Measurements from ENCODE around the gene FAM120A. TPM values are rescaled to one million over a fixed set of nuclear protein-coding genes. Genes with fewer than 3 reads are reported as not detected.

Gene FAM120A
- total and polyA plus RNA-seq, 2 of the 13 experiments (the other 11 are each of a cell fraction or from before 2014, with no cell fraction given) = 41.3 to 44.4 TPM

GRCh38 chr9:93566408-93567270 lies 115.2 kb downstream of the FAM120A start (continued):
- TF ChIP-seq ZZZ3 (CRISPR knock-in tag; IDR thresholded peaks at IDR 0.05; ENCODE audit: borderline replicate concordance) = no peak; the same call in 1 of the 2 replicates
- peak; percentile 93 for TF ChIP-seq SPEN (CRISPR knock-in tag; IDR thresholded peaks at IDR 0.05; ENCODE audit: low read depth)
- TF ChIP-seq ZNF572 (CRISPR knock-in tag; IDR thresholded peaks at IDR 0.05) = peak; percentile 57; the same call in 1 of the 2 replicates
- no peak for TF ChIP-seq GTF3A (CRISPR knock-in tag; conservative IDR thresholded peaks at IDR 0.05)
- TF ChIP-seq ZNF329 (CRISPR knock-in tag; IDR thresholded peaks at IDR 0.05; ENCODE audit: low read depth) = peak; percentile 43; the same call in 1 of the 2 replicates
- no peak for TF ChIP-seq TCF7L2 (IDR thresholded peaks at IDR 0.05; ENCODE audit: low read depth, low read length)
- TF ChIP-seq RFXANK (CRISPR knock-in tag; IDR thresholded peaks at IDR 0.05) = no peak
- peak; percentile 59 for TF ChIP-seq PRDM15 (CRISPR knock-in tag; IDR thresholded peaks at IDR 0.05)
- TF ChIP-seq ATF7 (IDR thresholded peaks at IDR 0.05) = no peak
- TF ChIP-seq ATF7 (CRISPR knock-in tag; IDR thresholded peaks at IDR 0.05) = 0 out of 2 replicates have a peak, but pooled peaks have one; percentile 14
- no peak for TF ChIP-seq FOSL1 (CRISPR knock-in tag; IDR thresholded peaks at IDR 0.05; ENCODE audit: borderline replicate concordance)
- no peak for TF ChIP-seq ZNF782 (CRISPR knock-in tag; IDR thresholded peaks at IDR 0.05; ENCODE audit: borderline replicate concordance)
- no peak for TF ChIP-seq ZNF496 (CRISPR knock-in tag; IDR thresholded peaks at IDR 0.05; ENCODE audit: insufficient replicate concordance)
- no peak for TF ChIP-seq NFE2 (CRISPR knock-in tag; IDR thresholded peaks at IDR 0.05)
- TF ChIP-seq MAFG (CRISPR knock-in tag; IDR thresholded peaks at IDR 0.05) = no peak
- TF ChIP-seq CAMTA2 (CRISPR knock-in tag; IDR thresholded peaks at IDR 0.05; ENCODE audit: borderline replicate concordance) = peak; percentile 40
- 0 out of 2 replicates have a peak, but pooled peaks have one; percentile 9 for TF ChIP-seq MEIS1 (CRISPR knock-in tag; IDR thresholded peaks at IDR 0.05; ENCODE audit: borderline replicate concordance)
- no peak for TF ChIP-seq ZBTB39 (CRISPR knock-in tag; IDR thresholded peaks at IDR 0.05)
- TF ChIP-seq GATAD2A (CRISPR knock-in tag; IDR thresholded peaks at IDR 0.05) = peak; percentile 43
- TF ChIP-seq ZNF530 (CRISPR knock-in tag; IDR thresholded peaks at IDR 0.05; ENCODE audit: low read depth) = no peak
- no peak for TF ChIP-seq SATB2 (CRISPR knock-in tag; IDR thresholded peaks at IDR 0.05)
- TF ChIP-seq FUBP1 (CRISPR knock-in tag; IDR thresholded peaks at IDR 0.05; ENCODE audit: borderline replicate concordance) = no peak
- TF ChIP-seq PHF8 (CRISPR knock-in tag; IDR thresholded peaks at IDR 0.05) = peak; percentile 93

All from HepG2 (cell line).